ENCODE results near the gene COL28A1.

Gene COL28A1

GRCh38 chr7:7323921-7324320 lies 211.8 kb downstream of the COL28A1 start:
- FAIRE-seq = no peak

GRCh38 chr7:7323352-7323751 lies 212.3 kb downstream of the COL28A1 start:
- FAIRE-seq = no peak

- FAIRE-seq = no peak
Observed at GRCh38 chr7:7321681-7322080, 214.0 kb downstream of the COL28A1 start.

- FAIRE-seq = no peak
Observed at GRCh38 chr7:7318601-7319000, 217.1 kb downstream of the COL28A1 start.

GRCh38 chr7:7317850-7318249 lies 217.8 kb downstream of the COL28A1 start:
- no peak for FAIRE-seq

- no peak for FAIRE-seq
Observed at GRCh38 chr7:7315851-7316250, 219.8 kb downstream of the COL28A1 start.

GRCh38 chr7:7312323-7312722 lies 223.3 kb downstream of the COL28A1 start:
- FAIRE-seq = no peak

GRCh38 chr7:7311001-7311400 lies 224.7 kb downstream of the COL28A1 start:
- FAIRE-seq = no peak

GRCh38 chr7:7309203-7309602 lies 226.5 kb downstream of the COL28A1 start:
- FAIRE-seq = no peak

Data from A204.1 (cell line).